Measurements from ENCODE around the gene THEMIS.

Gene THEMIS

DNA sequence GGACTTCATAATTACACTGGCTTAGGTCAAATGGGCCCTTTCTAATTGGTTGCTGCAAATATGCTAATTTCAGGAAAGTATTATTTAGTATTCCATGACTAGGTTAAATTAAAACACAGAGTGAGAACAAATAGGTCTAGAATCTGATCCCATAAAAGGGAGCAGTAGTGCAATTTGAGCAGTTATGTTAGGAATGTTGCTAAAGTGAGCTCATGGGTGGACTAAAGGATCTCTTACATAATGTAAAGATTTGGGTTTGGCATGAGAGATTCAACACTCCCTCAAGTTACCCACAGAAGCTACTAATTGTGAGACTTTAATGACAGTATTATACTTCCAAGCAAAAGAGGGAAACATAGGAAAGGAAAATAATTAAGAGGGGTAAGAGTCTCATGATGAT is 214.8 kb downstream of the THEMIS start (continued):
- TF ChIP-seq ELK4 (IDR thresholded peaks at IDR 0.05; ENCODE audit: borderline replicate concordance, low read depth, low read length): no peak
- no peak for TF ChIP-seq ZNF274 (IDR thresholded peaks at IDR 0.05; ENCODE audit: low read length)
- no peak for TF ChIP-seq ZNF274 (tag by site-specific recombination; IDR thresholded peaks at IDR 0.05; ENCODE audit: borderline replicate concordance)
- TF ChIP-seq, protein P1, sequence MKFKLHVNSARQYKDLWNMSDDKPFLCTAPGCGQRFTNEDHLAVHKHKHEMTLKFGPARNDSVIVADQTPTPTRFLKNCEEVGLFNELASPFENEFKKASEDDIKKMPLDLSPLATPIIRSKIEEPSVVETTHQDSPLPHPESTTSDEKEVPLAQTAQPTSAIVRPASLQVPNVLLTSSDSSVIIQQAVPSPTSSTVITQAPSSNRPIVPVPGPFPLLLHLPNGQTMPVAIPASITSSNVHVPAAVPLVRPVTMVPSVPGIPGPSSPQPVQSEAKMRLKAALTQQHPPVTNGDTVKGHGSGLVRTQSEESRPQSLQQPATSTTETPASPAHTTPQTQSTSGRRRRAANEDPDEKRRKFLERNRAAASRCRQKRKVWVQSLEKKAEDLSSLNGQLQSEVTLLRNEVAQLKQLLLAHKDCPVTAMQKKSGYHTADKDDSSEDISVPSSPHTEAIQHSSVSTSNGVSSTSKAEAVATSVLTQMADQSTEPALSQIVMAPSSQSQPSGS (tag by site-specific recombination; IDR thresholded peaks at IDR 0.05; ENCODE audit: low read depth): no peak
- no peak for TF ChIP-seq GLIS1 (tag by site-specific recombination; IDR thresholded peaks at IDR 0.05)
- TF ChIP-seq RBAK (tag by site-specific recombination; IDR thresholded peaks at IDR 0.05): no peak
- TF ChIP-seq ZNF423 (tag by site-specific recombination; IDR thresholded peaks at IDR 0.05): no peak
- no peak for TF ChIP-seq AEBP2 (tag by site-specific recombination; IDR thresholded peaks at IDR 0.05; ENCODE audit: borderline replicate concordance)
- TF ChIP-seq ZNF394 (tag by site-specific recombination; IDR thresholded peaks at IDR 0.05; ENCODE audit: borderline replicate concordance): no peak
- TF ChIP-seq ZNF324 (tag by site-specific recombination; IDR thresholded peaks at IDR 0.05): no peak
- no peak for TF ChIP-seq ZNF510 (tag by site-specific recombination; IDR thresholded peaks at IDR 0.05; ENCODE audit: insufficient replicate concordance)
- TF ChIP-seq ZNF837 (tag by site-specific recombination; IDR thresholded peaks at IDR 0.05): no peak
- TF ChIP-seq ZNF112 (tag by site-specific recombination; IDR thresholded peaks at IDR 0.05): no peak

DNA sequence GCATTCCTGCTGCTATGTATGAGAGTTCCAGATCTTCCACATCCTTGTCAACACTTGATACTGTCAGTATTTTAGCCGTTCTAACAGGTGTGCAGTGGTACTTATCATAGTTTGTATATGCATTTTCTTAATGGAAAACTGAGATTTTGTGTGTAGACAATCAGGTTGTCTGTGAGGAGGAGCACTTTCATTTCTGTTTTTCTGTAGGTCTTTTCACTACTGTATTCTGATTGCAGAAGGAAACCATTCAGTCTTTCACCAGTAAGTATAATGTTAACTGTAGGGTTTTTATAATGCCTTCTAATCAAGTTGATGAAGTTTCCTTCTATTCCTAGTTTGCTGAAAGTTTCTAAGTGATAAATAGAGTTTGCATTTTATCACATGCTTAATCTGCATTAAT is 216.4 kb downstream of the THEMIS start:
- H3K9me3 ChIP-seq (ENCODE audit: control insufficient read depth, insufficient read depth, low read depth, low read length): no peaks in the 10 kb centered on the region
- no peak for TF ChIP-seq ZNF843 (tag by site-specific recombination; IDR thresholded peaks at IDR 0.05)
- TF ChIP-seq ZNF560 (tag by site-specific recombination; IDR thresholded peaks at IDR 0.05; ENCODE audit: borderline replicate concordance): no peak
- no peak for TF ChIP-seq TRIM28 (IDR thresholded peaks at IDR 0.05; ENCODE audit: borderline replicate concordance, low read length)
- no peak for TF ChIP-seq GLIS1 (tag by site-specific recombination; IDR thresholded peaks at IDR 0.05)
- no peak for TF ChIP-seq KLF9 (tag by site-specific recombination; IDR thresholded peaks at IDR 0.05; ENCODE audit: low read depth)
- TF ChIP-seq ZNF701 (tag by site-specific recombination; IDR thresholded peaks at IDR 0.05): no peak
- TF ChIP-seq ZNF175 (tag by site-specific recombination; IDR thresholded peaks at IDR 0.05): no peak
- no peak for TF ChIP-seq ZNF155 (tag by site-specific recombination; IDR thresholded peaks at IDR 0.05)
- no peak for TF ChIP-seq ZBTB17 (tag by site-specific recombination; IDR thresholded peaks at IDR 0.05)
- no peak for TF ChIP-seq ZNF670 (tag by site-specific recombination; IDR thresholded peaks at IDR 0.05; ENCODE audit: low read depth)
- TF ChIP-seq ZNF501 (tag by site-specific recombination; IDR thresholded peaks at IDR 0.05): no peak
- no peak for TF ChIP-seq GLI2 (tag by site-specific recombination; IDR thresholded peaks at IDR 0.05; ENCODE audit: borderline replicate concordance, low read depth)
- no peak for TF ChIP-seq OVOL3 (tag by site-specific recombination; IDR thresholded peaks at IDR 0.05)
- no peak for TF ChIP-seq ZNF610 (tag by site-specific recombination; IDR thresholded peaks at IDR 0.05; ENCODE audit: borderline replicate concordance)
- TF ChIP-seq KLF8 (tag by site-specific recombination; IDR thresholded peaks at IDR 0.05): no peak
- TF ChIP-seq ZNF521 (tag by site-specific recombination; IDR thresholded peaks at IDR 0.05): no peak
- H3K36me3 ChIP-seq (ENCODE audit: control insufficient read depth in 2 of 2, insufficient read depth in 1 of 2, low read length in 2 of 2): no peaks in the 10 kb centered on the region
- ChIA-PET CTCF (no interaction called here), POLR2A (no interaction called here)
- no peak overlapping the region for H3K27ac ChIP-seq (ENCODE audit: extremely low read depth, low read depth, low read length)
- H3K4me3 ChIP-seq (ENCODE audit: low read depth, low read length): no peak overlapping the region
- no peaks in the 10 kb centered on the region for H3K4me1 ChIP-seq (ENCODE audit: control insufficient read depth, insufficient read depth, low read length)
